HepG2 (cell line): ENCODE data around the gene MAEA. TPM values are rescaled to one million over a fixed set of nuclear protein-coding genes. Genes with fewer than 3 reads are reported as not detected.

Experiments
- ATAC-seq: fragments of 200-7000 bp; cut with Tn5 transposase; 3 replicates; pipeline ENCODE4 v1.9.1; 2020; ENCODE audit warnings: mild to moderate bottlenecking, moderate library complexity
- BruUV-seq: library from RNA; stranded (reverse); fragments of 400-500 nt; replicated peaks from 2 replicates; lab custom pipeline; 2021; lab: Mats Ljungman, UMichigan
- CTCF ChIA-PET: fragments of 300-600 bp; formaldehyde crosslinking; extraction: SDS; loops from one replicate; lab custom pipeline; 2021; ENCODE audit warnings: low total read pairs, inconsistent platforms, low intra/inter-chr PET ratio; lab: Yijun Ruan, JAX
- POLR2A ChIA-PET: fragments of 350-600 bp; sonication (Branson Sonifier 250); formaldehyde crosslinking; loops from one replicate; lab custom pipeline; 2020; ENCODE audit warnings: antibody characterized with exemption, inconsistent platforms; lab: Yijun Ruan, JAX
- DNase-seq: peaks from one replicate; pipeline ENCODE4 v3.0.0-alpha.2; 2015; ENCODE audit warnings: low spot score
- FAIRE-seq: peaks from 3 replicates; lab custom pipeline; 2011; peaks lifted over from hg19 to GRCh38; lab: Jason Lieb, UNC
- H2AFZ ChIP-seq: one replicate; pipeline ENCODE4 v1.6.1; 2011; ENCODE audit warnings: low read length, inconsistent platforms
- H3K27ac ChIP-seq: fragments of 300-600 bp; 3 replicates; pipeline ENCODE4 v1.8.0; 2011; ENCODE audit warnings: mixed run types, mild to moderate bottlenecking, mixed read lengths, low read length, inconsistent platforms; ENCODE audit not compliant: insufficient read depth; ENCODE audit errors: extremely low read length
- H3K27me3 ChIP-seq, 2 experiments: fragments of 200-600 bp in 1 of 2; 2 replicates in 1 of 2; 3 replicates in 1 of 2; pipeline versions ENCODE4 v1.6.0 to v1.8.0; 2011; ENCODE audit warnings: low read length in 2 of 2, mild to moderate bottlenecking in 2 of 2, moderate library complexity in 2 of 2, inconsistent platforms in 1 of 2; ENCODE audit not compliant: insufficient read depth in 2 of 2, control insufficient read depth in 1 of 2
- H3K36me3 ChIP-seq, 2 experiments: fragments of 200-600 bp in 1 of 2; replicated peaks in 1 of 2; 2 replicates in 1 of 2; 3 replicates in 1 of 2; pipeline versions ENCODE4 v1.5.1 to v1.8.0; 2011; ENCODE audit warnings: low read length in 2 of 2, inconsistent platforms in 1 of 2; ENCODE audit not compliant: insufficient read depth in 2 of 2, control insufficient read depth in 1 of 2
- H3K4me1 ChIP-seq: 2 replicates; pipeline ENCODE4 v1.5.1; 2012; ENCODE audit warnings: low read length, inconsistent platforms; ENCODE audit not compliant: insufficient read depth
- H3K4me2 ChIP-seq: 2 replicates; pipeline ENCODE4 v1.6.0; 2011; ENCODE audit warnings: low read depth, low read length, inconsistent platforms
- H3K4me3 ChIP-seq, 3 experiments: fragments of 200-600 bp in 1 of 3; sonication (generic), shearing (Covaris generic) in 1 of 3; replicated peaks in 1 of 3; 2 replicates each; pipeline ENCODE4 v1.5.1; 2011 to 2016; ENCODE audit warnings: low read length in 3 of 3, inconsistent platforms in 2 of 3, low read depth in 2 of 3, mild to moderate bottlenecking in 2 of 3, control low read depth in 1 of 3, mixed read lengths in 1 of 3; ENCODE audit not compliant: insufficient read depth in 1 of 3
- H3K79me2 ChIP-seq: one replicate; pipeline ENCODE4 v1.6.1; 2011; ENCODE audit warnings: low read length, inconsistent platforms; ENCODE audit not compliant: insufficient read depth
- H3K9ac ChIP-seq: 2 replicates; pipeline ENCODE4 v1.6.0; 2011; ENCODE audit warnings: mild to moderate bottlenecking, low read depth, low read length, inconsistent platforms; ENCODE audit not compliant: insufficient read depth
- H3K9me3 ChIP-seq: 2 replicates; pipeline ENCODE4 v1.5.1; 2012; ENCODE audit warnings: mild to moderate bottlenecking, low read length
- H4K20me1 ChIP-seq: 2 replicates; pipeline ENCODE4 v1.6.0; 2011; ENCODE audit warnings: inconsistent platforms, mild to moderate bottlenecking, low read length, moderate library complexity; ENCODE audit not compliant: insufficient read depth
- BCL6 ChIP-seq: IDR thresholded peaks from 2 replicates; pipeline ENCODE4 v1.6.1; 2016; ENCODE audit warnings: missing genetic modification reagents, missing compliant biosample characterization
- CCDC6 ChIP-seq: sonication (generic); formaldehyde crosslinking; IDR thresholded peaks from 2 replicates; pipeline ENCODE4 v1.8.1; 2022; ENCODE audit warnings: mild to moderate bottlenecking, missing genetic modification reagents, moderate library complexity
- ELK4 ChIP-seq: sonication (generic); formaldehyde crosslinking; IDR thresholded peaks from 2 replicates; pipeline ENCODE4 v1.9.0; 2021; ENCODE audit warnings: missing genetic modification reagents, borderline replicate concordance
- ERF ChIP-seq: IDR thresholded peaks from 2 replicates; pipeline ENCODE4 v1.6.1; 2018; ENCODE audit warnings: missing biosample characterization, missing genetic modification reagents
- MTA3 ChIP-seq: sonication (generic); formaldehyde crosslinking; IDR thresholded peaks from 2 replicates; pipeline ENCODE4 v1.4.0; 2020; ENCODE audit warnings: missing genetic modification reagents
- PCBP1 ChIP-seq: fragments of 200-400 bp; formaldehyde crosslinking; IDR thresholded peaks from 2 replicates; pipeline ENCODE4 v1.6.1; 2017; ENCODE audit warnings: mild to moderate bottlenecking, low read depth, low read length, borderline replicate concordance
- POLR2AphosphoS2 ChIP-seq: IDR thresholded peaks from 2 replicates; pipeline ENCODE4 v1.6.1; 2011; ENCODE audit warnings: low read depth, low read length, improper control_type of control experiment
- RERE ChIP-seq: IDR thresholded peaks from 2 replicates; pipeline ENCODE4 v1.6.1; 2016; ENCODE audit warnings: low read depth, missing genetic modification reagents, missing compliant biosample characterization
- RXRA ChIP-seq: sonication (generic); formaldehyde crosslinking; IDR thresholded peaks from 2 replicates; pipeline ENCODE4 v1.5.1; 2020; ENCODE audit warnings: missing genetic modification reagents
- ZC3H13 ChIP-seq: sonication (generic); formaldehyde crosslinking; IDR thresholded peaks from 2 replicates; pipeline ENCODE4 v1.8.1; 2023; ENCODE audit warnings: mild to moderate bottlenecking, missing genetic modification reagents, moderate library complexity
- ZMYM4 ChIP-seq: sonication (generic); formaldehyde crosslinking; IDR thresholded peaks from 2 replicates; pipeline ENCODE4 v1.8.1; 2023; ENCODE audit warnings: mild to moderate bottlenecking, missing genetic modification reagents
- ZNF225 ChIP-seq: sonication (generic); formaldehyde crosslinking; IDR thresholded peaks from 2 replicates; pipeline ENCODE4 v1.4.0; 2020; ENCODE audit warnings: mild to moderate bottlenecking, missing genetic modification reagents
- ZNF597 ChIP-seq: sonication (generic); formaldehyde crosslinking; IDR thresholded peaks from 2 replicates; pipeline ENCODE4 v1.5.0; 2020; ENCODE audit warnings: missing genetic modification reagents
- WGBS: methylation state at CpG from one replicate; pipeline ENCODE4 v1.1.6; 2017; ENCODE audit warnings: low lambda C conversion rate; 5-methylcytosine and 5-hydroxymethylcytosine counted together
- in situ Hi-C: cut with HindIII; loops from 2 replicates; pipeline ENCODE4 v1.10.0; 2017; ENCODE audit warnings: low pct_unique_long_range_greater_than_20kb; ENCODE audit not compliant: extremely low pct_ligation_motif_present
- intact Hi-C: fragments of 100-400 bp; cut with micrococcal nuclease; formaldehyde crosslinking; loops from one replicate; pipeline ENCODE4 v1.10.0; 2022; ENCODE audit not compliant: unreplicated experiment
- polyA plus RNA-seq, 8 experiments: library from polyadenylated mRNA; depleted of rRNA in 3 of 8; stranded (reverse) in 7 of 8; unstranded in 1 of 8; fragments of >200 nt; fragmentation: Illumina TruSeq in 4 of 8; extraction: Trizol in 4 of 8; gene quantifications; 2 replicates each; pipeline versions ENCODE4 v1.2.1 to v1.2.3, GENCODE V29; 2011 to 2016; ENCODE audit warnings: low read depth in 4 of 8, missing spikeins in 1 of 8, mixed read lengths in 1 of 8; ENCODE audit not compliant: insufficient read depth in 1 of 8
- total RNA-seq, 5 experiments: library from RNA; depleted of rRNA; stranded (reverse); fragments of >200 nt; fragmentation: Illumina TruSeq; extraction: Trizol; gene quantifications; 2 replicates each; pipeline ENCODE4 v1.2.3, GENCODE V29; 2016; ENCODE audit warnings: low read depth in 1 of 5

MAEA gene
- total and polyA plus RNA-seq, 2 of the 13 experiments (the other 11 are each of a cell fraction or from before 2014, with no cell fraction given), result 52.0 to 57.1 TPM

GRCh38 chr4:1384675-1385372 lies 95.1 kb downstream of the MAEA start:
- no peaks in the 10 kb centered on the region for H4K20me1 ChIP-seq
- in situ Hi-C loops, result no loop called here
- H3K27me3 ChIP-seq, result no peaks in the 10 kb centered on the region
- no TSS peak for BruUV-seq
- POLR2A ChIA-PET, result no interaction called here
- H3K27ac ChIP-seq, result no peak overlapping the region
- no peak overlapping the region for H2AFZ ChIP-seq
- DNase-seq (no peak), ATAC-seq (no peak)
- H3K9me3 ChIP-seq, result no peaks in the 10 kb centered on the region
- H3K4me2 ChIP-seq, result no peak overlapping the region
- no peak for TF ChIP-seq ELK4
- TF ChIP-seq RXRA (CRISPR knock-in tag), result no peak
- TF ChIP-seq ERF (CRISPR knock-in tag), result no peak
- no peak for TF ChIP-seq POLR2AphosphoS2
- TF ChIP-seq ZC3H13 (CRISPR knock-in tag), result no peak
- TF ChIP-seq MTA3 (CRISPR knock-in tag), result no peak
- TF ChIP-seq RERE (CRISPR knock-in tag), result no peak
- TF ChIP-seq PCBP1, result no peak
- TF ChIP-seq ZMYM4 (CRISPR knock-in tag), result no peak
- TF ChIP-seq BCL6, result no peak
- TF ChIP-seq ZNF597 (CRISPR knock-in tag), result no peak
- TF ChIP-seq CCDC6, result no peak
- no peak for TF ChIP-seq ZNF225 (CRISPR knock-in tag)
- TF ChIP-seq, all 625 proteins: peak for 0
- no peak for FAIRE-seq
- no peak overlapping the region for H3K9ac ChIP-seq
- CTCF ChIA-PET, result no interaction called here
- intact Hi-C loops, result no loop called here
- H3K79me2 ChIP-seq, result no peaks in the 10 kb centered on the region
- H3K36me3 ChIP-seq, result peaks cover 2 to 11% of the 10 kb centered on the region in 2 experiments; a peak in 4 of 5 replicates
- WGBS, result 100% methylated on average over 2 of the region's 16 CpGs
- H3K4me1 ChIP-seq, result no peaks in the 10 kb centered on the region
- no peak overlapping the region for H3K4me3 ChIP-seq
